ENCODE data around the gene WRAP73. TPM values are rescaled to one million over a fixed set of nuclear protein-coding genes. Genes with fewer than 3 reads are reported as not detected.

WRAP73 gene
- polyA plus RNA-seq, 2 of the 4 experiments (the other 2 are of a cell fraction): 15.4 to 16.1 TPM

DNA sequence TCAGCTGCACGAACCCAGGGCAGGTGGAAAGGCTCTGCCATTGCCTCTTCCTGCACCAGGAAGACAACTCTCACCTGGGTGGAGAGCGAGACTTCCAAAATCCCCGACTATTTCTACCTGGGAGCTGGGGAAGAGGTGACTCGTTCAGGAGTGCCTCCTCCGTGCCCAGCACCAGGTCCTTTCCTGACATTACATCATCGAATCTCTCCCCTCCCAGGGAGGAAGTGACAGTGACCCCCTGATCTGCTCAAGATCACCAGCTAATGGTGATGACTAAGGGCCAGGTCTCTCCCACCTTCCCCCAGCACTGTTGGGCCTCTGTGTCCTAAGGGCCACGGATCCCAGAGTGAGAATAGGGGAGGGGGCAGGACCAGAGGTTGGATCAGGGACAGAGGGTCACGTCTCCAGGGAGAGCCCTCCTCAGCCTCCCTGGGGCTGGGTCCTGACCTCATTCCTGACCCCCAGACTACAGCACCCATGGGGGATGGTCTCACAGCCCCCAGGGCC, 45.4 kb downstream of the WRAP73 start:
- ATAC-seq (no peak), DNase-seq (ENCODE audit: low read depth in 1 of 2, low spot score in 1 of 2) (no peak), FAIRE-seq (no peak)
- no peaks in the 10 kb centered on the region for H3K9me3 ChIP-seq
- H3K4me1 ChIP-seq: no peaks in the 10 kb centered on the region
- no peak overlapping the region for H3K4me3 ChIP-seq
- POLR2A ChIA-PET: no interaction called here
- H3K4me2 ChIP-seq: no peak overlapping the region
- TF ChIP-seq, protein P1, sequence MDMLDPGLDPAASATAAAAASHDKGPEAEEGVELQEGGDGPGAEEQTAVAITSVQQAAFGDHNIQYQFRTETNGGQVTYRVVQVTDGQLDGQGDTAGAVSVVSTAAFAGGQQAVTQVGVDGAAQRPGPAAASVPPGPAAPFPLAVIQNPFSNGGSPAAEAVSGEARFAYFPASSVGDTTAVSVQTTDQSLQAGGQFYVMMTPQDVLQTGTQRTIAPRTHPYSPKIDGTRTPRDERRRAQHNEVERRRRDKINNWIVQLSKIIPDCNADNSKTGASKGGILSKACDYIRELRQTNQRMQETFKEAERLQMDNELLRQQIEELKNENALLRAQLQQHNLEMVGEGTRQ (IDR thresholded peaks at IDR 0.05): no peak
- TF ChIP-seq CBX8 (IDR thresholded peaks at IDR 0.05) (no peak), RAD21 (conservative IDR thresholded peaks at IDR 0.05 in 1 of 2, IDR thresholded peaks at IDR 0.05 in 1 of 2) (no peak), EP300 (IDR thresholded peaks at IDR 0.05) (no peak), CBX2 (IDR thresholded peaks at IDR 0.05; ENCODE audit: borderline replicate concordance, low read depth) (no peak), EHMT2 (IDR thresholded peaks at IDR 0.05; ENCODE audit: low read depth) (no peak), HOXA7 (CRISPR knock-in tag; IDR thresholded peaks at IDR 0.05) (no peak), TP53 (CRISPR knock-in tag; IDR thresholded peaks at IDR 0.05) (no peak), HOXB5 (CRISPR knock-in tag; IDR thresholded peaks at IDR 0.05) (no peak)
- TF ChIP-seq, protein P2, sequence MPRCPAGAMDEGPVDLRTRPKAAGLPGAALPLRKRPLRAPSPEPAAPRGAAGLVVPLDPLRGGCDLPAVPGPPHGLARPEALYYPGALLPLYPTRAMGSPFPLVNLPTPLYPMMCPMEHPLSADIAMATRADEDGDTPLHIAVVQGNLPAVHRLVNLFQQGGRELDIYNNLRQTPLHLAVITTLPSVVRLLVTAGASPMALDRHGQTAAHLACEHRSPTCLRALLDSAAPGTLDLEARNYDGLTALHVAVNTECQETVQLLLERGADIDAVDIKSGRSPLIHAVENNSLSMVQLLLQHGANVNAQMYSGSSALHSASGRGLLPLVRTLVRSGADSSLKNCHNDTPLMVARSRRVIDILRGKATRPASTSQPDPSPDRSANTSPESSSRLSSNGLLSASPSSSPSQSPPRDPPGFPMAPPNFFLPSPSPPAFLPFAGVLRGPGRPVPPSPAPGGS (IDR thresholded peaks at IDR 0.05): no peak
- TF ChIP-seq, protein P3, sequence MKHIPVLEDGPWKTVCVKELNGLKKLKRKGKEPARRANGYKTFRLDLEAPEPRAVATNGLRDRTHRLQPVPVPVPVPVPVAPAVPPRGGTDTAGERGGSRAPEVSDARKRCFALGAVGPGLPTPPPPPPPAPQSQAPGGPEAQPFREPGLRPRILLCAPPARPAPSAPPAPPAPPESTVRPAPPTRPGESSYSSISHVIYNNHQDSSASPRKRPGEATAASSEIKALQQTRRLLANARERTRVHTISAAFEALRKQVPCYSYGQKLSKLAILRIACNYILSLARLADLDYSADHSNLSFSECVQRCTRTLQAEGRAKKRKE (CRISPR knock-in tag; IDR thresholded peaks at IDR 0.05; ENCODE audit: low read depth): no peak
- CTCF ChIA-PET: interaction anchor here (0.7 to 1.4 kb wide), 3 partner anchors 10 to 114 kb away, joined by 3 to 4 read pairs (median 3); no protein-coding TSS in a partner anchor
- no peak overlapping the region for H3K27ac ChIP-seq
- 76% methylated on average over 5 of the region's 8 CpGs for WGBS (ENCODE audit: missing lambda C conversion rate)

DNA sequence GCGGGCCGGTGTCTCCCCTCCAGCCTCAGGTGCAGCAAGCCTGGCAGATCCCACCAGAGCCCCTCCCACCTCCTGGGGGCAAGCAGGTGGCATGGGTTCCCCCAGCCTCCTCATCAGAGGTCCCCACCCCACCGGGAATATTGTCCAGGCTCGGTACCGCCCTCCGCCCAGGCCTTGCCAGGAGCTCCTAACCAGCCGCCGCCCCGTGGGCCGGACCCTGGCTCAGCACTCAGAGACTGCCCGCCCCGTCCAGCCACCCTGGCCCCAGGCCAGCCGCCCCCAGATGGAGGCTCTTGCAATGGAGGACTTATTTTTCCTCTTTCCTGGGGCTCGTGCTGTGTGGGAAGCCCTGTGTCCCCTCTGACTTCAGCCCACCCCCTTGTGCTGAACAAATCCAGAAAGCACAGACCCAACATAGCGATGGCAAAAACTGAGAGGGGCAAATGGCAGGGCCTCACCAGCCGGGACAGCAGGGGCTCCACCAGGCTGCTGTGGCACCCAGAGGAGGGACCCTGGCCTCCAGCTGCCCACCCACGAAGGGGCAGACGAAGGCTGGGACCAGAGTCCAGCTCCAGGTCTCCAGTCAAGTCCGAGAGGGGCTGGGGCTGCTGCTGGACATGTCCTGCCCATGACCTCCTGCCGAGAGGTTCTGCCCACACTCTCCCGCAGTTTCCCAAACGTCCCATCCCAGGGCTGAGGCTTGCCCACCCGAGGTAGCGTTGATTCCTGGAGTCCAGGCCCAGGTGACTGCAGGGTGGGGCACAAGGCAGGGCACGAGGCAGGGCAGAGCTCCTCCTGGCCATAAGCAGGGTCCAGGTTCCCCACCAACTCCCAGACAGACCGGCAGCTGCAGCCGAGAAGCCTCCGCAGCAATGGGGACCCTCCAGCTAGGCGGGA, 46.1 kb downstream of the WRAP73 start:
- Histone ChIP-seq H3K9me3 (no peaks in the 10 kb centered on the region), H3K4me2 (no peak overlapping the region), H3K4me3 (no peak overlapping the region), H3K27ac (no peak overlapping the region), H3K4me1 (no peaks in the 10 kb centered on the region)
- ChIA-PET POLR2A (no interaction called here), CTCF (interaction anchor here (0.8 to 1.4 kb wide), 2 partner anchors 11 to 39 kb away, joined by 3 read pairs; no protein-coding TSS in a partner anchor)
- TF ChIP-seq RCOR1 (IDR thresholded peaks at IDR 0.05; ENCODE audit: low read depth, low read length) (no peak), POLR2A (IDR thresholded peaks at IDR 0.05; ENCODE audit: low read length) (no peak), KDM1A (IDR thresholded peaks at IDR 0.05; ENCODE audit: low read depth) (no peak), MYC (IDR thresholded peaks at IDR 0.05; ENCODE audit: borderline replicate concordance, low read length) (no peak), CHD4 (IDR thresholded peaks at IDR 0.05; ENCODE audit: borderline replicate concordance) (no peak), FOSL2 (IDR thresholded peaks at IDR 0.05) (no peak), FOSL2 (CRISPR knock-in tag; IDR thresholded peaks at IDR 0.05) (no peak), RARB (CRISPR knock-in tag; IDR thresholded peaks at IDR 0.05) (no peak), EHMT2 (IDR thresholded peaks at IDR 0.05; ENCODE audit: low read depth) (no peak), FOXS1 (CRISPR knock-in tag; IDR thresholded peaks at IDR 0.05) (no peak), GATA3 (IDR thresholded peaks at IDR 0.05; ENCODE audit: borderline replicate concordance) (no peak), HEYL (CRISPR knock-in tag; IDR thresholded peaks at IDR 0.05) (no peak)
- TF ChIP-seq, protein P1 (IDR thresholded peaks at IDR 0.05): no peak
- DNase-seq (ENCODE audit: low read depth in 1 of 2, low spot score in 1 of 2): no peak
- FAIRE-seq: no peak
- ATAC-seq: no peak
- WGBS (ENCODE audit: missing lambda C conversion rate): 83% methylated on average over 16 of the region's 29 CpGs
